Stimulated activated naive CD4-positive, alpha-beta T cell (primary cell): Measurements from ENCODE around the gene TRPV3.

Experiments
- DNase-seq, 6 experiments: peaks; one replicate each; lab custom pipeline; 2025; lab: John Stamatoyannopoulos, UW

TRPV3 gene

GRCh38 chr17:3546521-3546920, 11.1 kb downstream of the TRPV3 start:
- DNase-seq: no peak

GRCh38 chr17:3545151-3545550, 12.5 kb downstream of the TRPV3 start:
- no peak for DNase-seq

- no peak for DNase-seq
Measured at GRCh38 chr17:3544365-3544764, 13.2 kb downstream of the TRPV3 start.

- DNase-seq: no peak
Measured at GRCh38 chr17:3543453-3543852, 14.2 kb downstream of the TRPV3 start.

GRCh38 chr17:3542410-3543088, 15.1 kb downstream of the TRPV3 start:
- no peak for DNase-seq

GRCh38 chr17:3539881-3540540, 17.6 kb downstream of the TRPV3 start:
- DNase-seq: no peak

- DNase-seq: no peak
Measured at GRCh38 chr17:3536716-3537115, 20.9 kb downstream of the TRPV3 start.

- peak in 4 of 6 experiments; percentile 14 to 41 (median 34) for DNase-seq
Measured at GRCh38 chr17:3535253-3535995, 22.2 kb downstream of the TRPV3 start.

- no peak for DNase-seq
Measured at GRCh38 chr17:3534881-3535252, 22.7 kb downstream of the TRPV3 start.

GRCh38 chr17:3533752-3534151, 23.9 kb downstream of the TRPV3 start:
- DNase-seq: no peak

GRCh38 chr17:3532859-3533142, 24.8 kb downstream of the TRPV3 start:
- DNase-seq: no peak

GRCh38 chr17:3532106-3532858, 25.3 kb downstream of the TRPV3 start:
- DNase-seq: no peak

- no peak for DNase-seq
Measured at GRCh38 chr17:3531266-3532101, 26.1 kb downstream of the TRPV3 start.

- no peak for DNase-seq
Measured at GRCh38 chr17:3529817-3530741, 27.5 kb downstream of the TRPV3 start.

GRCh38 chr17:3528880-3529511, 28.6 kb downstream of the TRPV3 start:
- no peak for DNase-seq

- no peak for DNase-seq
Measured at GRCh38 chr17:3528403-3528851, 29.2 kb downstream of the TRPV3 start.

GRCh38 chr17:3527896-3528295, 29.7 kb downstream of the TRPV3 start:
- DNase-seq: no peak

- DNase-seq: no peak
Measured at GRCh38 chr17:3527468-3527867, 30.1 kb downstream of the TRPV3 start.

- no peak for DNase-seq
Measured at GRCh38 chr17:3526971-3527370, 30.6 kb downstream of the TRPV3 start.

GRCh38 chr17:3526491-3526890, 31.1 kb downstream of the TRPV3 start:
- DNase-seq: no peak
